ENCODE results near the gene SNX17.
"Not testable (repeated sequence)": the region's sequence is repeated elsewhere in the genome, so short reads cannot be mapped to it uniquely, and the experiment has no call there.

SNX17 gene

DNA sequence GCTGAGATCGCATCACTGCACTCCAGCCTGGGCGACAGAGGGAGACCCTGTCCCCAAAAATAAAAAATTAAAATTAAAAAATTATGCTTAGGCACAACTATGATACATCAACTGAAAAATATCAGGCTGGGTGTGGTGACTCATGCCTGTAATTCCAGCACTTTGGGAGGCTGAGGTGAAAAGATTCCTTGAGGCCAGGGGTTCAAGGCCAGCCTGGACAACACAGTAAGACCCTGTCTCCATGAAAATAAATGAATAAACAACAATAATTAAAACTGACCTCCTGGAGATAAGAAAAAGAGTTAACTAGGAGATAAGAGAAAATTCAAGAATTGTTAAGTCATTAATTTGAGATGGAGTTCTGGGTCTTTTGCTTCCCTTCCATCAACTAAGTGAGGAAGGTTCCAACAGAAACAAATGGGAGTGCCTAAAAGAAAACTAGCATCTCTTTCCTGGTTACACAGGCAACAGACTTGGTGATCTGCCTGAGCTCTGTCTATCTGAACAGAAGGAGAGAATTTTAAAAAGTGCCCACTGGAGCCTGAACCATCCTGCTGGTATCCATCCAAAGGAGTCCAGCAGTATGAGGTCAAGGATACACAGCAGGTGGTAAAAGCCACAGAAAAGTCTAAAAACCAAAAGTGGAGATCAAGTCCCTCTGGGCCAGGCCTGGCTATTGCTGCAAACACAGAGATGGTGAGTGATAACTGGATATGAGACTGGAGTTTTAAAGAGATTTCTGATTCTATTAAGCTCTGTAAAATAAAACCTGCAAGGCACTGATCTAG lies 30.1 kb downstream of the SNX17 start:
- no peak for DNase-seq

DNA sequence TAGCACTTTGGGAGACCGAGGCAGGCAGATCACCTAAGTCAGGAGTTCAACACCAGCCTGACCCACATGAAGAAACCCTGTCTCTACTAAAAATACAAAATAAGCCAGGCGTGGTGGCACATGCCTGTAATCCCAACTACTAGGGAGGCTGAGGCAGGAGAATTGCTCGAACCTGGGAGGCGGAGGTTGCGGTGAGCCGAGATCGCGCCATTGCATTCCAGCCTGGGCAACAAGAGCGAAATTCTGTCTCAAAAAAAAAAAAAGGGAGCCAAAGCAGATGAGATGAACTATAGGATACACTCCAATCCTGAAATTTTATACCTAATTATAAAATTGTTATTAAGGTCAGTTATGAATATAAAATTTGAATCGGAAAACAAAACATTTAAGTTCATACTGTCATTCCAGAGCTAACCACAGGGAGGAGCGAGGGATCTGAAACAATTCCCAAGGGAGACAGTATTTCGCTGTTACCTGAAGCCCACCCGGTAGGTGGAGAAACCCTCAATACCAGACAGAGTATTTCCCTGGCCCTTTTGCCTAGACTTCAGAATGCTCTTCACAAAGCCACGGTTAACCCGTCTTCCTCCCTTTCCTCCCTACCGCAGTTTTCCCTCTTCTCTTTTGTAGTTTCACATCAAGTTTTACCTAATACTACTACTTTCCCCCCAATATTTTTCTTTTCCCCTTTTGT lies 37.5 kb downstream of the SNX17 start:
- DNase-seq, result no peak

DNA sequence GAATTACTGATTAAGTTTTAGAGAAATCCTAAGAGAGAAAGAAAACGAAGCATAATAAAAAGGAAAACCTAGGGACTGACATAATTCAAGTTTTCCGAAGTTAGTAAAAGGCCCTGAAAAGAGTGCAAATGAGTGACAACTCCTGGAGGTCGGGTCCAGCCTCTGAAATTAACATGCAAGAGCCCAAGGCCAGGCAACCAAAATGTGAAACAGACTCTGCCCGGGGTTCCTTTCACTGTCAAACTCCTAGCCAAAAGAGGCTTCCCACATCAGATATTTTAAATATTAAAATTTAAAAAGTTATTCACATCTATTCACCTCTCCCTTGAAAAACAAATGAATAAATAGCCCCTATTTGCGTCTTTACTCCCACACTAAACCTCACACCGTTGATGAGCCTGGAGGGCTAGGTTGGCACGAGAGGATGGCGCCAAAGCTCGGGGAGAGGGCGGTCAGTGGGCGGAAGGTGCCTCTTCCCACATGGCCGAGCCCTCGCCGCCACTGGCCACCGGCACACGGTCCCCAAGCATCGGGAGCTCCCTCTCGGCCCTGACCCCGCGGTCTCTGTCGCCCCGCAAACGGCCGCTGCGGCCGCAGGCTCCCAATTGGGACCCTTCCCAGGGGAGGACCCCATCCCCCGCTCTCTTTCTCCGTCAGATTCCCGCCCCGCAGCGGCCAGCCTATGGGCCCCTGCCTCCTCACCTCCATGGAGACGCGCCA lies 38.3 kb downstream of the SNX17 start:
- no peak for DNase-seq

DNA sequence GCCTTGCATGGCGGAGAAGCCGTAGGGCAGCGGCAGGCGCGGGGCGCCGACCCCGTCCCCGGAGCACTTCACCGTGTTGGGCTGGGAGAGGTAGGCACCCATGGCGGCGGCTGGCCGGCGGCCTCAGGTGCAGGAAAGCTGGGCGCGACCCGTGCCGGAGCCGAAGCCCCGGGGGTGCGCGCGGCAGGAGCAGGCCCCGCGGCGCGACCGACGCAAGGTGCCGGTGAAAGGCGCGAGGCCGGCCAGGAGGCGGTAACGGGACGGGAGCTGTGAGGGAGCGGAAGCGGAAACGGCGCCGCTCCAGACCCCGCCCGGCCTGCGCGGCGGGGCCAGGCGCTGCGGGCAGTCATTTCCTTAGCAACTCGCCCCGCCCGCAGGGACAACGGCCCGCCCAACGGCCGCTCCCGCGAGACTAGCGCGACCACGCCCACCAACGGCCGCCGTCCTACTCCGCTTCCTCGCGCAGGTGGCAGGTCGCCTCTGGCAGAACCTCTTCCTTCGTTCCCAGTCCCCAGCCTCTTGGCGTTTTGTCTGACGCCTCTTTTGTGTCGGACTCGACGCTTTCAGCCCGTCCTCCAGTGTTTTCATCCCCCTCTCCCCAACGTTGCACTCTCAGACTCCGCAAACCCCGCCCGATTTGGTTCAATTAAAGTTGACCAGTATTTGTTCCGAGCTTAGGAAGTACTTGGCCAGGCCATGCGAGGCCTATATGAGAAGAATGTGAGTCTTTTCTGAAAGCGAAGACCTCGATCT lies 39.1 kb downstream of the SNX17 start, which contains the start of gene PPM1G:
TSS of gene PPM1G (minus strand) at position 271 of the 753 bp plus-strand sequence. CDS start at position 102, 169 bp downstream.
- DNase-seq, result peak; percentile 93

DNA sequence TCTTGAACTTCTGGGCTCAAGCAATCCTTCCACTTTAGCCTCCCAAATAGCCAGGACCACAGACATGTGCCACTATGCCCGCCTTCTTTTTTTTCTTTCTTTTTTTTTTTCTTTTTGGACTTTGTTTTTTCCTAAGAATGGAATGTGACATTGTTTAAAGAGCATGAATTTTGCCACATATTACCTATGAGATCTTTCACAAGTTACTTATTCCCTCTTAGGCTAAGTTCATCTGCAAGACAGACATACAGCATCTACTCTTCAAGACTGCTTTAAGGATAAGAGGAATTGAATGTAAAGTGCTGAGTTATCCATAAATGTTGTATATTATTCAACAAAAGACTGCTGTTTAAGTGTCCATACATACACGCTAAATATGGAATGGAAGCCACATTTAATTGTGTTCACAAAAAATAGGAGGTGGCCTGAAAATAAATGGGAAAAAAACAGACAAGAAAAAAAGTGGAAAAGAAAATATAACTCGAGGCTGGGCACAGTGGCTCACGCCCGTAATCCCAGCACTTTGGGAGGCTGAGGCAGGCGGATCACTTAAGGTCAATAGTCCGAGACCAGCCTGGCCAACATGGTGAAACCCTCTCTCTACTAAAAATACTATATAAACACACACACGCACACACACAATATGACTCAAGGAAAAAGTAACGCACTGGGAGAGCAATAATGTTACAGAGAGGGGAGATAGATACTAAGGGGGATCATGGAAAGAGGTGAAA lies 42.2 kb downstream of the SNX17 start:
- DNase-seq, result no peak

DNA sequence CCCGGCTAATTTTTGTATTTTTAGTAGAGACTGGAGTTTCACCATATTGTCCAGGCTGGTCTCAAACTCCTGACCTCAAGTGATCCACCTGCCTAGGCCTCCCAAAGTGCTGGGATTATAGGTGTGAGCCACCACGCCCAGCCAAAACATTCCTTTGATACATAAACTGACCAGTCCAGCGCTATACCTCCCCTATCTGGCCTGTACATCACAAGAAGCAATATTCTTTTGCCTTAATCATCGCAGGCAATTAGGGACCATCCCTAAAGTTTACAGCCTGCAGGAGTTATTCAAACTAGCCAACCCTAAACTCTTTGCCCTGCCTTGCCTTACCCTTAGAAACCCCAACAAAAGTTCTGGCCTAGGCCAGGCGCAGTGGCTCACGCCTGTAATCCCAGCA lies 45.7 kb downstream of the SNX17 start:
- DNase-seq, result no peak

DNA sequence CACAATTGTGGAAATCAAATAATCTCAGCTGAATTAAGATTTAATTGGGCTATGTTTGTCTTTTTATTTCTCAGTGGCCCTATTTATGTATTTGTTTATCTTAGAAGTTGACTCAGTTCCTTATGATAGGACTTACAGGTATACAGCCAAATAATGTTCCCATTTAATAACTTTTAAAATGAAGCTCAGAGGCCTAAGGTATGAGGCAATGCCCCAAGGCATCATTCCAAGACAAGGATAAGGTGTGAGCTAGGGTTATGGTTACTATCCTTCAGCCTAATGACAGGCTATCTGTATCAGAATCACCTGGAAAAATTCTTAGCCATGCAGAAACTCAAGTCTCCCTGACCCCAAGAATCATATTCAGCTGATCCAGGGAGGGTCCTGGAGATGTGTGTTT lies 50.6 kb downstream of the SNX17 start:
- no peak for DNase-seq

DNA sequence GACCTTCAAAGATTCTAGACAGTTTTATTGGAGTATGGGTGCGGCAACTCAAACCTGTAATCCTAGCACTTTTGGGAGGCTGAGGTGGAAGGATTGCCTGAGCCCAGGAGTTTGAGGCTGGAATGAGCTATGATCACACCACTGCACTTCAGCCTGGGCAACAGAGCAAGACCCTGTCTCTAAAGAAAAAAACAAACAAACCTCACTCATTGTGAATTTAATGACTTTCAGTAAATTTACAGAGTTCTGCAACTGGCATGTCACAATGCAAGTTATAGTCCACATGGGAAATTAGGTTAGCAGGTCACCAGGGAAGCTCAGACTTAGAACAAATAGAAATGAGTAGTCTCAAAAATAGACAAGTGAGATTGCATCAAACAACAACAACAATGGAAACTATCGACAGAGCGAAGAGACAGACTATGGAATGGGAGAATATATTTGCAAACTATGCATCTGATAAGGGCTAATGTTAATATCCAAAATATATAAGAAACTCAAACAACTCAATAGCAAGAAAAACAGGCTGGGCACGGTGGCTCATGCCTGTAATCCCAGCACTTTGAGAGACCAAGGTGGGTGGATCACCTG lies 51.3 kb downstream of the SNX17 start:
- DNase-seq, result no peak

DNA sequence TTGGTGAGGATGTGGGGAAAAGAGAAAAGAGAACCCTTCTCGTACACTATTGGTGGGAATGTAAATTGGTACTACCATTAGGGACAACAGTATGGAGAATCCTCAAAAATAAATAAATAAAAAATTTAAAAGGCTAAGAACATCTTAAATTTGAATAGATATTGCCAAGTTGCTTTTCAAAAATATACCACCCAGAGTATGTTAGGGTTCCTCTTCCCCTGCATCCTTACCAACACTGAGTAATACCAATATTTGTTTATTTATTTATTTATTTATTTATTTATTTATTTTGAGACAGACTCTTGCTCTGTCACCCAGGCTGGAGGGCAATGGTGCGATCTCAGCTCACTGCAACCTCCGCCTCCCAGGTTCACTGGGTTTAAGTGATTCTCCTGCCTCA lies 52.5 kb downstream of the SNX17 start:
- no peak for DNase-seq

DNA sequence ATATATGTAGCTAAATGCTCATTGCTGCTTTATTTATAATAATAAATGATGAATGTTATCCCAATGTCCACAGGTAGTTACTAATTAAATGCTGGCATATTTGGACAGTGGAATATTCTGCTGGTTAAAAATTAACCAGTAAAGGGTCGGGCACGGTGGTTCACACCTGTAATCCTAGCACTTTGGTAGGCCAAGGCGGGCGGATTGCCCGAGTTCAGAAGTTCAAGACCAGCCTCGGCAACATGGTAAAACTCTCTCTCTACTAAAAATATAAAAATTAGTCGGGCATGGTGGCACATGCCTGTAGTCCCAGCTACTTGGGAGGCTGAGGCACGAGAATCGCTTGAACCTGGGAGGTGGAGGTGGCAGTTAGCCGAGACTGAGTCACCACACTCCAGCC lies 54.6 kb downstream of the SNX17 start:
- DNase-seq, result not testable (repeated sequence)
